GM12872 (cell line): ENCODE results near the gene TADA3.

Experiments
- CTCF ChIP-seq: IDR thresholded peaks from 3 replicates; pipeline ENCODE4 v1.5.1; 2011; ENCODE audit warnings: low read depth, mild to moderate bottlenecking, low read length, moderate library complexity; ENCODE audit not compliant: insufficient read depth

TADA3 gene

GRCh38 chr3:9792405-9793160 is at the start of gene TADA3, which contains the start of gene ARPC4:
TADA3 (minus strand) TSS chr3:9792473; CDS start chr3:9791466, 1,007 bp downstream.
ARPC4 (plus strand) TSS chr3:9793082; CDS start chr3:9793122, 40 bp downstream.
- no peak for TF ChIP-seq CTCF

- no peak for TF ChIP-seq CTCF
Observed at GRCh38 chr3:9841015-9841414, 48.7 kb upstream of the TADA3 start.

GRCh38 chr3:9838856-9839255 is 46.6 kb upstream of the TADA3 start:
- no peak for TF ChIP-seq CTCF

GRCh38 chr3:9837701-9838582 is 45.7 kb upstream of the TADA3 start:
- no peak for TF ChIP-seq CTCF

- TF ChIP-seq CTCF, result no peak
Observed at GRCh38 chr3:9834520-9835380, 42.5 kb upstream of the TADA3 start.

GRCh38 chr3:9833078-9833477 is 40.8 kb upstream of the TADA3 start:
- no peak for TF ChIP-seq CTCF
